ENCODE measurements around the gene BCL7A.
A peak's percentile ranks its signal among the peaks of the same experiment; 100 is the strongest.
"Not testable (repeated sequence)": the region's sequence is repeated elsewhere in the genome, so short reads cannot be mapped to it uniquely, and the experiment has no call there.

Gene BCL7A

DNA sequence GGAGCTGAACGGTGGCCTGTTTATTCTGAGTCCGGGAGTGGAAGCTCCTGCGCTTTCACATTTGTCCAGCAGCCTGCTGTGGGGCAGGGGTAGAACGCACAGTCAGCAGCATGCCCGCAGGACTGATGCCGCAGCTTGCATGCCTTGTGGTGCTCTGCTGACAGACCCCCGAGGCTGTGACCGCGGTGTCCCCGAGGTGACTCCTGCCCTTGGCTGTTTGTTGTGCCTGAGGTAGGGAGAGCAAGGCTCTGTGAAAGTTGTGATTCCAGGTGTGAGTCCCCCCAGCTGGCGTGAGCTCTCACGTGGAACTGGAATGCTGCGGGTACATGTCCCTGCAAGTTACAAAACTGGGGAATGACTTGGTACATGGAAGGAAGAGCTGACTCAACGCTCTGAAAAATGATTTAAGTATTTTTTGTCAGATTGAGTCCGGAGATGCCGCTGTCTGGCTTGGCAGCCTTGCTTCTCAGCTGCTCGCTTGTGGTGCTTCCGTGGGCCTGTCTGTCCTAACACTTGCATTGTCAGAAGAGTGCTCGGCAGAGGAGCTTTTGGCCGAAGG lies 75.0 kb downstream of the BCL7A start:
- no peak for DNase-seq

DNA sequence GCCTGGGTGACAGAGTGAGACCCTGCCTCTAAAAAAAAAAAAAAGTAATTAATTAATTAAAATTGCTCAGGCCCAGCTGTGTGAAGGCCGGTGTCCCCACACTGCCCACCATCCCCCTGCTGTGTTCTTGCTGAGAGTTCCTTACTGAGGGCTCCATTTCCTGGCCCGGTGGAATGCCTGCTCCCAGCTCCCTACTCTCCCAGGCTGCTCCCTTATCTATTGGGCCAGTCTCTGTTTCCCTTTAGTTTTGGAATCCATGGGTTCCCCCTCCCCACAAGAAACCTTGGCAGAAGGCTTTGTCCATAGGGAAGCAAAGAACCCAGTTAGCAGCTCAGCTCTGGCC lies 75.9 kb downstream of the BCL7A start:
- DNase-seq = no peak

DNA sequence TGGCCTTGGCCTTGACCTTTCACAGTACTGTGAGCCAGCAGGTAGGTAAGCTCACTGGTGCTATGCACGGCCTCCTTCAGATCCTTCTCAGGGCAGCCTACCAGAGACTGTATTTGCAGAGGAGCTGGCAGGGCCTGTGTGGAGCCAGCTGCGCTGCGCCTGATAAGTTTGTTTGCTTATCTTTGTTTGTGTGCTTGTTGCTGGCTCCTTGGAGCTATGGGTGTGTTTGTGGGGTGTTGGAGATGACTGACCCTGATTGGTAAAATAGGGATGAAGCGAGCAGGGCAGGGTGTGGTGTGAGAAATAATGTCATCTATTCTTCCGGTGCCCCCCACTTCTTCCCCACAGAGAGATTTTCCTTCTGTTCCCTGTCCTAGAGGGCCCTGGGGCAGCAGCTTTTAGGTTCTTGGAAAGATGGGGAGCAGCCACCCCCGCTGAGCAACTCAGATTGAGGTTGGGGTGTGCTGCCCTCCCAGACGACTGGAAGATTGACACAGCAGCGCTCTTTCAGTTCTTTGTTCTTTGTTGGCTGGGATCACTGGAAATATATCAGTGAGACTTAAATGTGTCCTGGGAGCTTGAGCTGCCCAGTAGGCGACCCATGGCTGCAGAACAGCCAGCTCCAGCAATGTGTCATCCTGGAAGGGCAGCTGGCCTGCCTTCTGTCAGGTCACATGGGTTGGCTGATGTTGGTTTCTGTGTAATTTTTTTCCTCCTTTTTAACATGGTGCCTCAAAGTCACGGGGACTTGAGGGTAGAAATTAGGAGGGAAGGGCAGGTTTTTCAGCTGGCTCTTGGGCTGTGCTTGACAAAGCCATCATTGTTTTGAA lies 76.5 kb downstream of the BCL7A start:
- DNase-seq = no peak

DNA sequence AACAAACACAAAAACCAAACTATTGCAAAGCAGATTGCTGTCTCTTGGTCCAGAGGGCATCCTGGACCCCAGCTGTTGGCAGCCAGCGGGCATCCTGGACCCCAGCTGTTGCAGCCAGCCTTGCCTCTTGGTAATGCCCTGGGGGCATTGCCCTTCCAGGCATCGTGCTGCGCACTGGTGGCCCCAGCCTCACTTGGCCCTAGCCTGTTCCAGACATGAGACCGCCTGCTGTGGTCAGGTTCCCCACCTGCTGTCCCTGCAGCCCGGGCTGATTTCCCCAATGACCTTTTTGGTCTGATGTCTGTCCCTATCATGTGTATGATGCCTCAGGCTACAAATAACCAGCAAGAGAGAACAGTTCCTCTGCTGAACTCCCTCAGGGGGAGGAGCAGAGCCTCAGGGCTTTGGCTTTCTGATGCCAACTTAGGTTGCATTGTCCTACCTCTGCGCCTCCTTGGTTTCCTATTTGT lies 77.6 kb downstream of the BCL7A start:
- DNase-seq = no peak

DNA sequence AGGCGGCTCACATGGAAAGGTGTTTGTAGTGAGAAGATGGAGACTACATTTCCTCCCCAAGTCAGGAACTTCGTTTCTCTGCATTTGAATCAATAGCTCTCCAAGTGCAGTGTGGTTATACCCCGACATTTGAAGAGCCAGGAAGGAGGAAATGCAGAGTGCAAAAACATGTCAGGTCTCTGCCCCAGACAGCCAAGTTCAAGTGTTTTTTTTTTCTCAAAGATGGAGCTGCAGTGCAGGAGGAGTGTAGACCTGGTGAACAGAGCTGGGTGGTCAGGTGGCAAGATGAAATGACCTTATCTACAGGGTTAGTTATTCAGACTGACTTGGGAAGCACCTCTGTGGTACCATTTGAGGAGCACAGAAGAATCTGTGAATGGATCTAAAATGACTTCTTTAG lies 78.2 kb downstream of the BCL7A start:
- no peak for DNase-seq

DNA sequence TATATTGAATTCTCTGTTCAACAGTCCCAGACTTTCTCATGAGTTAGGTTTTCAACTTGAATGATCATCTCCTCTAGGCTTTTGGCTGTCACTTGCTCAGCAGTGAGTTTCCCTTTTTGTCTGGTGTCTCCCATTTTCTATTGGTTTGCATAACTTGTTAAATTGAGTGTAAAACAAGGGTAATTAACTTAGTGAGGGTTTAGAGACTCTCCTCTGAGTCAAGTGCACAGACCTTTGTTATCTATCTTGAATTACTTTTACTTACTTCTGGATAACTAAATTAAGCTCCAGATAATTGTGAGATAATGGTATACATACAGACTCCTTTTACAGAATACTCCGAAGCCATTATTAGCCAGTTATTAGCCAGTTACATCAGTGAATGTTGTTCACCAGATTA lies 78.9 kb downstream of the BCL7A start:
- no peak for DNase-seq

DNA sequence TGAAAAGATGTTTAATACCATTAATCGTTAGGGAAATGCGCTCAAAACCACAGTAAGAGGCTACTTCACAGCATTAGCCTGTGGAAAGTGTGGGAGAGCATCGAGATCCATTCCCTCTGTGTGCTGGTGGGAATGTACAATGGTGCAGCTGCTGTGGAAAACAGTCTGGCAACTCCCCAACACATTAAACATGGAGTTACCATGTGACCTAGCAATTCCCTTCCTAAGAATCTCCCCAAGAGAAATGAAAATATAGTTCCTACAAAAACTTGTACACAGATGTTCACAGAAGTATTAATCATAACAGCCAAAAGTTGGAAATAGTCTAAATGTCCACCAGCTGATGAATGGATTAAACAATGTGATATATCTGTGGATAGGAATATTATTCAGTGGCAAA lies 80.6 kb downstream of the BCL7A start:
- no peak for DNase-seq

DNA sequence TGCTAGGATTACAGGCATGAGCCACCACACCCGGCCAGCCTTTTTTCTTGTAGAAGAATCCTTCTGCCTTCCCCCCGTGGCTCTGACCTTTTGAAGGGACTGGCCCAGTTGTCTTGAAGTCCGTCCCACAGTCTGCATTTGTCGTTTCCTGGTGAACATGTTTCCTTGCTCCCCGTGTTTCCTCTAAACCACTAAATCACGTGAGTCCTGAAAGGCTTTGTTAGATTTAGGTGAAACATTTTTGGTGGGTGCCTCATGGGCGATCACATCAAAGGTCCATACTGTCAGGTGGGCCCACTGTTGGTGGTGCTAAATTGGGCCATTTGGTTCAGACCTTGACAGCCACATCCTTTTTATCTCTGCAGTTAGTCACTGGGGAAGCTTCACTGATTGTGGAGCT lies 83.2 kb downstream of the BCL7A start:
- DNase-seq = no peak

DNA sequence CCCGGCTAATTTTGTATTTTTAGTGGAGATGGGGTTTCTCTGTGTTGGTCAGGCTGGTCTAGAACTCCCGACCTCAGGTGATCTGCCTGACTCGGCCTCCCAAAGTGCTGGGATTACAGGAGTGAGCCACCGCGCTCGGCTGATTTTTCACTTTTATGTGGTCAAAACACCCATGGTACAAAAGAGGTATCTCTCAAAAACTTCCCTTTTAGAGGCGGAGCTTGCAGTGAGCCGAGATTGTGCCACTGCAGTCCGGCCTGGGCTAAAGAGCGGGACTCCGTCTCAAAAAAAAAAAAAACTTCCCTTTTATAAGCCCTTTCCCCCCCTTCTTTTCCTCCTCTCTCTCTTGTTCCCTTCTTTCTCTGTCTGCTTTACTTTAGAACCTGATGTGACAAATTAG lies 83.8 kb downstream of the BCL7A start:
- not testable (repeated sequence) for DNase-seq

DNA sequence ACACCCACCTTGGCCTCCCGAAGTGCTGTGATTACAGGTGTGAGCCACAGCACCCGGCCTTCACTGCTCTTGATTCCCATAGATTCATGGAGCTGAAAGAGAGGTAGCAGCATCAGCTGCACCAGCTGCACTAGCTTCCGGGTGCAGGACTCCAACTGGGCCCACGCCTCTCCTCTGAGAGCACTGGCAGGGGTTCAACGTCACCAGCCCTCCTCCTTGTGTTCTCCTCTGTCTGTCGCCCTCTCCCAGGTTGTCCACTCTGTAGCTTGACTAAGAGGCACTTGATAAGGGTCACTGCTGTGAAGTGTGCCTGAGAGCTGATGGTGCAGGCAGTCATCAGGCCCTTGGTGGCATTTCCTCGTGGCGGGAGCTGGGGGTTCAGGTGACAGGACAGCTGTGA lies 85.2 kb downstream of the BCL7A start:
- DNase-seq = no peak

DNA sequence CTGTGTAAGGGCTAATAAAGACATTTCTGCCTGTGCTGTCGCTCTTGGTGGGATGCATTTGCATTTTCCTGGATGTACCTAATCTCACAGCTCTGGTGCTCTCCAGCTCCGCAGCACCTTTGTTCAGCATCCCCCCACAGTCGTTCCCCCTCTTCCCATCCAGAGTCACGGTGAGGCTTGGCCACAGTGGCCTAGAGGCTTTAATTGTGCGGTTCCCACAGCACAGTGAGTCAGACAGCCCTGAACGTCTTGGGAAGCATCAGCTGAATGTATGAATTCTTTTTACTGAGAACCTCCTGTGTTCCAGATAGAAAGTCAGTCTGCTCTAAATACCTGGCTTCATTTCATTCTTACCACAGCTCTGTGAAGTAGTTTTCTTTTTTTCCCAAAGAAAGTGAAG lies 85.6 kb downstream of the BCL7A start:
- DNase-seq = peak; percentile 62

DNA sequence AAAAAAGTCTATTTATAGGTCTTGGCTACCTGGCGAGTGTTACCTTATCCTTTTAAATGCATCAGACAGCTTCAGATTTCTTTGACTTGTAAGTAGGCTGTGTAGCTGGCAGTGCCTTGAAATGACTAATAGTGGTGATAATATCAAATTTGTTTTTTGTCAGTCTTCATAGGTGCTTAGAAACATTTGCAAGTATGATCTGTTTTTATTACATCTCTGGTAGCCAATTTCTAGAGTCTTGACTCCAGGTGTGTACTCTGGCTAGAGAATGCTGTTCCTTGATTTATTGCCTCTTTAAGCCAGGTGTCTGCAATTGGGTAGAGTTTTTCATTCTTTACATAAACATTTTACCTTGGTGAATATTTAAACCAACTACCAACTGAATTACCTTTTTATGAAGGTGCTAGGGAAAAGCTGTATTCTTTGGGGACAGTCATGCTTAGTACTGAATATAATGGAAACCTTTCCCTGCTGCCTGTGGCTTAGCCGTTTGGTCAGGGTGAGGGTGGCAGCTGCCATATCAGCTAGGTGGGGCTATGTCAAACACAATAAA lies 89.5 kb downstream of the BCL7A start:
- DNase-seq = no peak
